SK-N-SH treated with all-trans-retinoic acid at 6 μM for 48 hours (cell line): ENCODE results near the gene KRTAP5-8.

Experiments
- RARB ChIP-seq: fragments of 250-450 bp; sonication (Bioruptor Pico); IDR thresholded peaks from 2 replicates; pipeline ENCODE4 v1.8.0; 2021; ENCODE audit warnings: mild to moderate bottlenecking, moderate library complexity
- ZC3H10 ChIP-seq: fragments of 250-450 bp; sonication (Bioruptor Pico); IDR thresholded peaks from 2 replicates; pipeline ENCODE4 v1.5.1; 2021; ENCODE audit warnings: mild to moderate bottlenecking, moderate library complexity
- ZFP3 ChIP-seq: fragments of 250-450 bp; sonication (Bioruptor Pico); IDR thresholded peaks from 2 replicates; pipeline ENCODE4 v1.5.0; 2020; ENCODE audit warnings: mild to moderate bottlenecking, moderate library complexity
- ZFP30 ChIP-seq: fragments of 450-650 bp; formaldehyde crosslinking; IDR thresholded peaks from 2 replicates; pipeline ENCODE4 v1.5.0; 2022; ENCODE audit warnings: mild to moderate bottlenecking, moderate library complexity
- ZNF565 ChIP-seq: fragments of 450-650 bp; formaldehyde crosslinking; conservative IDR thresholded peaks from 2 replicates; pipeline ENCODE4 v1.5.0; 2020; ENCODE audit warnings: low read depth, mild to moderate bottlenecking, moderate library complexity
- TF ChIP-seq, protein P1 (sequence below): fragments of 250-450 bp; sonication (Bioruptor Pico); IDR thresholded peaks from 2 replicates; pipeline ENCODE4 v1.5.0; 2020; ENCODE audit warnings: mild to moderate bottlenecking, moderate library complexity
- TF ChIP-seq, protein P2 (sequence below): fragments of 250-450 bp; sonication (Bioruptor Pico); IDR thresholded peaks from 2 replicates; pipeline ENCODE4 v1.5.1; 2021; ENCODE audit warnings: mild to moderate bottlenecking, moderate library complexity
- TF ChIP-seq, protein P3 (sequence below): fragments of 250-450 bp; sonication (Bioruptor Pico); IDR thresholded peaks from 2 replicates; pipeline ENCODE4 v1.5.1; 2020; ENCODE audit warnings: low read depth, mild to moderate bottlenecking, moderate library complexity
- TF ChIP-seq, protein P4 (sequence below): fragments of 250-450 bp; sonication (Bioruptor Pico); IDR thresholded peaks from 2 replicates; pipeline ENCODE4 v1.8.0; 2020; ENCODE audit warnings: mild to moderate bottlenecking, moderate library complexity, borderline replicate concordance

- no peak for TF ChIP-seq RARB
- TF ChIP-seq, protein P1, sequence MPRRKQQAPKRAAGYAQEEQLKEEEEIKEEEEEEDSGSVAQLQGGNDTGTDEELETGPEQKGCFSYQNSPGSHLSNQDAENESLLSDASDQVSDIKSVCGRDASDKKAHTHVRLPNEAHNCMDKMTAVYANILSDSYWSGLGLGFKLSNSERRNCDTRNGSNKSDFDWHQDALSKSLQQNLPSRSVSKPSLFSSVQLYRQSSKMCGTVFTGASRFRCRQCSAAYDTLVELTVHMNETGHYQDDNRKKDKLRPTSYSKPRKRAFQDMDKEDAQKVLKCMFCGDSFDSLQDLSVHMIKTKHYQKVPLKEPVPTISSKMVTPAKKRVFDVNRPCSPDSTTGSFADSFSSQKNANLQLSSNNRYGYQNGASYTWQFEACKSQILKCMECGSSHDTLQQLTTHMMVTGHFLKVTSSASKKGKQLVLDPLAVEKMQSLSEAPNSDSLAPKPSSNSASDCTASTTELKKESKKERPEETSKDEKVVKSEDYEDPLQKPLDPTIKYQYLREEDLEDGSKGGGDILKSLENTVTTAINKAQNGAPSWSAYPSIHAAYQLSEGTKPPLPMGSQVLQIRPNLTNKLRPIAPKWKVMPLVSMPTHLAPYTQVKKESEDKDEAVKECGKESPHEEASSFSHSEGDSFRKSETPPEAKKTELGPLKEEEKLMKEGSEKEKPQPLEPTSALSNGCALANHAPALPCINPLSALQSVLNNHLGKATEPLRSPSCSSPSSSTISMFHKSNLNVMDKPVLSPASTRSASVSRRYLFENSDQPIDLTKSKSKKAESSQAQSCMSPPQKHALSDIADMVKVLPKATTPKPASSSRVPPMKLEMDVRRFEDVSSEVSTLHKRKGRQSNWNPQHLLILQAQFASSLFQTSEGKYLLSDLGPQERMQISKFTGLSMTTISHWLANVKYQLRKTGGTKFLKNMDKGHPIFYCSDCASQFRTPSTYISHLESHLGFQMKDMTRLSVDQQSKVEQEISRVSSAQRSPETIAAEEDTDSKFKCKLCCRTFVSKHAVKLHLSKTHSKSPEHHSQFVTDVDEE (CRISPR knock-in tag) = no peak
- TF ChIP-seq ZFP3 (CRISPR knock-in tag) = no peak
- TF ChIP-seq, protein P2, sequence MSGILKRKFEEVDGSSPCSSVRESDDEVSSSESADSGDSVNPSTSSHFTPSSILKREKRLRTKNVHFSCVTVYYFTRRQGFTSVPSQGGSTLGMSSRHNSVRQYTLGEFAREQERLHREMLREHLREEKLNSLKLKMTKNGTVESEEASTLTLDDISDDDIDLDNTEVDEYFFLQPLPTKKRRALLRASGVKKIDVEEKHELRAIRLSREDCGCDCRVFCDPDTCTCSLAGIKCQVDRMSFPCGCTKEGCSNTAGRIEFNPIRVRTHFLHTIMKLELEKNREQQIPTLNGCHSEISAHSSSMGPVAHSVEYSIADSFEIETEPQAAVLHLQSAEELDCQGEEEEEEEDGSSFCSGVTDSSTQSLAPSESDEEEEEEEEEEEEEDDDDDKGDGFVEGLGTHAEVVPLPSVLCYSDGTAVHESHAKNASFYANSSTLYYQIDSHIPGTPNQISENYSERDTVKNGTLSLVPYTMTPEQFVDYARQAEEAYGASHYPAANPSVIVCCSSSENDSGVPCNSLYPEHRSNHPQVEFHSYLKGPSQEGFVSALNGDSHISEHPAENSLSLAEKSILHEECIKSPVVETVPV = no peak
- no peak for TF ChIP-seq ZNF565 (CRISPR knock-in tag)
- TF ChIP-seq, protein P3, sequence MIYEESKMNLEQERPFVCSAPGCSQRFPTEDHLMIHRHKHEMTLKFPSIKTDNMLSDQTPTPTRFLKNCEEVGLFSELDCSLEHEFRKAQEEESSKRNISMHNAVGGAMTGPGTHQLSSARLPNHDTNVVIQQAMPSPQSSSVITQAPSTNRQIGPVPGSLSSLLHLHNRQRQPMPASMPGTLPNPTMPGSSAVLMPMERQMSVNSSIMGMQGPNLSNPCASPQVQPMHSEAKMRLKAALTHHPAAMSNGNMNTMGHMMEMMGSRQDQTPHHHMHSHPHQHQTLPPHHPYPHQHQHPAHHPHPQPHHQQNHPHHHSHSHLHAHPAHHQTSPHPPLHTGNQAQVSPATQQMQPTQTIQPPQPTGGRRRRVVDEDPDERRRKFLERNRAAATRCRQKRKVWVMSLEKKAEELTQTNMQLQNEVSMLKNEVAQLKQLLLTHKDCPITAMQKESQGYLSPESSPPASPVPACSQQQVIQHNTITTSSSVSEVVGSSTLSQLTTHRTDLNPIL (CRISPR knock-in tag) = no peak
- no peak for TF ChIP-seq ZC3H10 (CRISPR knock-in tag)
- TF ChIP-seq, protein P4, sequence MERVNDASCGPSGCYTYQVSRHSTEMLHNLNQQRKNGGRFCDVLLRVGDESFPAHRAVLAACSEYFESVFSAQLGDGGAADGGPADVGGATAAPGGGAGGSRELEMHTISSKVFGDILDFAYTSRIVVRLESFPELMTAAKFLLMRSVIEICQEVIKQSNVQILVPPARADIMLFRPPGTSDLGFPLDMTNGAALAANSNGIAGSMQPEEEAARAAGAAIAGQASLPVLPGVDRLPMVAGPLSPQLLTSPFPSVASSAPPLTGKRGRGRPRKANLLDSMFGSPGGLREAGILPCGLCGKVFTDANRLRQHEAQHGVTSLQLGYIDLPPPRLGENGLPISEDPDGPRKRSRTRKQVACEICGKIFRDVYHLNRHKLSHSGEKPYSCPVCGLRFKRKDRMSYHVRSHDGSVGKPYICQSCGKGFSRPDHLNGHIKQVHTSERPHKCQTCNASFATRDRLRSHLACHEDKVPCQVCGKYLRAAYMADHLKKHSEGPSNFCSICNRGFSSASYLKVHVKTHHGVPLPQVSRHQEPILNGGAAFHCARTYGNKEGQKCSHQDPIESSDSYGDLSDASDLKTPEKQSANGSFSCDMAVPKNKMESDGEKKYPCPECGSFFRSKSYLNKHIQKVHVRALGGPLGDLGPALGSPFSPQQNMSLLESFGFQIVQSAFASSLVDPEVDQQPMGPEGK (CRISPR knock-in tag) = no peak
- TF ChIP-seq ZFP30 (CRISPR knock-in tag) = no peak
These were observed 6.8 kb downstream of the KRTAP5-8 start for GRCh38 chr11:71544525-71545214.
